Neuronal stem cell (in vitro differentiated cells): ENCODE results near the gene CCDC34.
A peak's percentile ranks its signal among the peaks of the same experiment; 100 is the strongest.

Source experiments
- DNase-seq: peaks from one replicate; pipeline ENCODE4 v3.0.0-alpha.2; 2013; ENCODE audit warnings: low spot score
- H2AFZ ChIP-seq: one replicate; pipeline ENCODE4 v1.6.1; 2013; ENCODE audit warnings: mild to moderate bottlenecking, low read length, inconsistent platforms
- H2AK5ac ChIP-seq: 2 replicates; pipeline ENCODE4 v1.6.1; 2013; ENCODE audit warnings: low read depth, mild to moderate bottlenecking, inconsistent platforms, low read length, moderate library complexity, mixed read lengths
- H2BK120ac ChIP-seq: 2 replicates; pipeline ENCODE4 v1.6.1; 2013; ENCODE audit warnings: low read depth, mild to moderate bottlenecking, inconsistent platforms, low read length, moderate library complexity, mixed read lengths
- H2BK12ac ChIP-seq: one replicate; pipeline ENCODE4 v1.6.1; 2013; ENCODE audit warnings: low read length, inconsistent platforms
- H2BK15ac ChIP-seq: 2 replicates; pipeline ENCODE4 v1.6.1; 2013; ENCODE audit warnings: mild to moderate bottlenecking, low read length, inconsistent platforms, mixed read lengths
- H2BK5ac ChIP-seq: one replicate; pipeline ENCODE4 v1.6.1; 2013; ENCODE audit warnings: inconsistent platforms, mild to moderate bottlenecking, low read length, moderate library complexity
- H3K14ac ChIP-seq: one replicate; pipeline ENCODE4 v1.6.1; 2013; ENCODE audit warnings: low read length, inconsistent platforms
- H3K18ac ChIP-seq: 2 replicates; pipeline ENCODE4 v1.6.1; 2013; ENCODE audit warnings: low read length, inconsistent platforms
- H3K23ac ChIP-seq: 2 replicates; pipeline ENCODE4 v1.6.1; 2013; ENCODE audit warnings: low read depth, mild to moderate bottlenecking, mixed read lengths, low read length, inconsistent platforms; ENCODE audit not compliant: poor library complexity
- H3K27ac ChIP-seq: replicated peaks from 3 replicates; pipeline ENCODE4 v1.5.1; 2013; ENCODE audit warnings: low read length, inconsistent platforms
- H3K27me3 ChIP-seq, 3 experiments: 2 replicates each; pipeline ENCODE4 v1.6.1; 2013; ENCODE audit warnings: low read length in 3 of 3, mild to moderate bottlenecking in 2 of 3, inconsistent platforms in 1 of 3, low read depth in 1 of 3, mixed read lengths in 1 of 3, moderate library complexity in 1 of 3; ENCODE audit not compliant: control insufficient read depth in 3 of 3, insufficient read depth in 3 of 3
- H3K36me3 ChIP-seq, 2 donors: replicated peaks in 1 of 2; 2 replicates each; pipeline ENCODE4 v1.6.1; 2013; ENCODE audit warnings: low read length in 2 of 2; ENCODE audit not compliant: control insufficient read depth in 2 of 2, insufficient read depth in 2 of 2
- H3K4ac ChIP-seq: 2 replicates; pipeline ENCODE4 v1.6.1; 2013; ENCODE audit warnings: inconsistent platforms, mild to moderate bottlenecking, low read length, moderate library complexity
- H3K4me1 ChIP-seq, 2 donors: 1 replicate in 1 of 2; 2 replicates in 1 of 2; pipeline ENCODE4 v1.6.1; 2013; ENCODE audit warnings: low read length in 2 of 2, low read depth in 1 of 2; ENCODE audit not compliant: control insufficient read depth in 2 of 2, insufficient read depth in 1 of 2
- H3K4me2 ChIP-seq: one replicate; pipeline ENCODE4 v1.6.1; 2013; ENCODE audit warnings: mild to moderate bottlenecking, low read length, inconsistent platforms; ENCODE audit not compliant: insufficient read depth, poor library complexity, severe bottlenecking
- H3K4me3 ChIP-seq, 2 donors: 2 replicates each; pipeline ENCODE4 v1.5.1; 2013; ENCODE audit warnings: low read length in 2 of 2, mild to moderate bottlenecking in 2 of 2, inconsistent platforms in 1 of 2, moderate library complexity in 1 of 2
- H3K79me1 ChIP-seq: one replicate; pipeline ENCODE4 v1.6.1; 2013; ENCODE audit warnings: low read depth, mild to moderate bottlenecking, inconsistent platforms, low read length, moderate library complexity
- H3K9ac ChIP-seq: one replicate; pipeline ENCODE4 v1.6.1; 2013; ENCODE audit warnings: mild to moderate bottlenecking, low read depth, low read length, inconsistent platforms; ENCODE audit not compliant: poor library complexity
- H3K9me3 ChIP-seq, 2 donors: replicated peaks in 1 of 2; 2 replicates each; pipeline versions ENCODE3 to v1.6.1; 2013; ENCODE audit warnings: low read length in 2 of 2, mild to moderate bottlenecking in 2 of 2, inconsistent platforms in 1 of 2, low read depth in 1 of 2, mixed read lengths in 1 of 2, moderate library complexity in 1 of 2; ENCODE audit not compliant: control insufficient read depth in 2 of 2, insufficient read depth in 1 of 2
- H4K8ac ChIP-seq: one replicate; pipeline ENCODE4 v1.6.1; 2013; ENCODE audit warnings: low read depth, mild to moderate bottlenecking, inconsistent platforms, low read length, moderate library complexity
- H4K91ac ChIP-seq: one replicate; pipeline ENCODE4 v1.6.1; 2013; ENCODE audit warnings: low read length, low read depth, mild to moderate bottlenecking, inconsistent platforms; ENCODE audit not compliant: poor library complexity
- WGBS, 2 donors: extraction: QIAGEN DNeasy Blood & Tissue Kit; methylation state at CpG; one replicate each; pipeline ENCODE4 v1.1.7; 2013; ENCODE audit warnings: missing lambda C conversion rate in 2 of 2, mixed read lengths in 1 of 2; ENCODE audit not compliant: insufficient read length in 2 of 2, insufficient replicate concordance in 1 of 2; ENCODE audit errors: extremely low coverage in 2 of 2; 5-methylcytosine and 5-hydroxymethylcytosine counted together

Gene CCDC34

DNA sequence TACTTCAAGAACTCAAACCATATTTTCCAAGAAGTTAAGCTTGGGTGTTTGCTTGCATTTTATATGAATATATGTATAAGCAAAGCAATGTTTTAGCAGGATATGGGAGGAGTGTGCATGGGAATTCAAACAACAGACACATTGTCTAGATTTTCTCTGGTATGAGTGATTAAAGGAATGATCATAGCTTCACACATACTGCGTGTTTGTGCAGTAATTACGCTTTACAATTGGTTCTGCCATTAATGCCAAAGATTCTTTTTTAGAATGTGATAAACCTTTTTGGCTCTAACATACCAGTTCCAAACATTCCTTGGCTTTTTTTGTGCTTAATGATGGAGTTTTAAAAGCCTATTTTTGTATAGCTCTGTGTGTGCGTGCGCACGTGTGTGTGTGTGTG is 54.0 kb downstream of the CCDC34 start:
- Histone ChIP-seq H3K27ac (no peak overlapping the region), H4K91ac (no peak overlapping the region)
- no CpG with 5 or more reads among the region's 5 CpGs for WGBS, 2 donors

DNA sequence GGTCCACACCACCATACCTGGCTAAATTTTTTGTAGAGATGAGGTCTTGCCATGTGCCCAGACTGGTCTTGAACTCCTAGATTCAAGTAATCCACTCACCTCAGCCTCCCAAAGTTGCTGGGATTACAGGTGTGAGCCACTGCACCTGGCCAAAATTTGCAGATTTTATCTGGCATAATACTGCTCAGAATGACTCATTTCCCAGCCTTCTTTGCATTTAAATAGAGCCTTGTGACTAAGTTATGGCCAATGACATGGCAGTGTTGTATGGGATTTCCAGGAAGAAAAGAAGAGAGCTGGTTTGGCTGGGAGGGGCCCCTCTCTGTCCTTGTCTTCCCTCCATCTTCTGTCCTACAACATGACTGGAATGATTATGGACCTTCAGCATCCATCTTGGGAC is 55.8 kb downstream of the CCDC34 start:
- Histone ChIP-seq H3K18ac (no peak overlapping the region), H3K9ac (no peak overlapping the region), H2AK5ac (no peak overlapping the region), H3K4me1 (no peaks in the 10 kb centered on the region), H2BK120ac (no peak overlapping the region), H2BK15ac (no peak overlapping the region), H2AFZ (no peak overlapping the region), H3K14ac (no peak overlapping the region), H3K4ac (no peak overlapping the region), H3K27me3 (no peaks in the 10 kb centered on the region), H3K27ac (no peak overlapping the region), H2BK12ac (no peak overlapping the region), H3K4me3 (no peak overlapping the region), H4K91ac (no peak overlapping the region), H4K8ac (no peak overlapping the region), H3K9me3 (peaks cover 7 to 10% of the 10 kb centered on the region in 2 donors), H2BK5ac (no peak overlapping the region), H3K36me3 (no peaks in the 10 kb centered on the region), H3K4me2 (no peak overlapping the region), H3K23ac (no peak overlapping the region), H3K79me1 (peaks cover 2% of the 10 kb centered on the region)
- DNase-seq = no peak

More for the DNA sequence above, 54.0 kb downstream of the CCDC34 start:
- DNase-seq = no peak
- Histone ChIP-seq H3K9ac (no peak overlapping the region), H3K23ac (no peak overlapping the region), H3K9me3 (peaks cover 7 to 10% of the 10 kb centered on the region in 2 donors), H4K8ac (no peak overlapping the region), H2BK12ac (no peak overlapping the region), H3K27me3 (no peaks in the 10 kb centered on the region), H3K4me3 (no peak overlapping the region), H3K4ac (no peak overlapping the region), H3K79me1 (peaks cover 2% of the 10 kb centered on the region), H2AFZ (no peak overlapping the region), H2BK120ac (no peak overlapping the region), H2AK5ac (no peak overlapping the region), H3K4me1 (no peaks in the 10 kb centered on the region), H2BK15ac (no peak overlapping the region), H3K4me2 (no peak overlapping the region), H3K18ac (no peak overlapping the region), H3K36me3 (no peaks in the 10 kb centered on the region), H3K14ac (no peak overlapping the region), H2BK5ac (no peak overlapping the region)

DNA sequence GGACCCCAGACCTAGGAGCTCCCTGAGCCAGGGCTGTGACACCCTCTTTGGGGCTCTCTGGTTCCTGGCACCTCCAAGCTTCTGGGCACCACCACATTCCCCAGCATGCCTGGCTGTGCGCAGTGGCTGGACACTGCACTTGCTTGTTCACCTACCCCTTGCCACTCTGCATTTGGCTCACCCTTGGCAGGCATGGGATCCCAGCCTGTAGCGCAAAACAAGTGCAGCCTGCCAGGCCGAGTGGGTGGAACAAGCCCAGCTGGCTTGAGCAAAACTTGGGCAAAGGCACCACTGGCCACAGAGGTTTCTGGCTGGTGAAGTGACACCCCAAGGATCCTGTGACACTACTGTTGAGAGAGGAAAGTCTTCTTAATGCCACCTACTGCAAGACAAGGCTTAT is 57.3 kb downstream of the CCDC34 start:
- Histone ChIP-seq H3K4me2 (no peak overlapping the region), H2BK5ac (no peak overlapping the region), H3K14ac (no peak overlapping the region), H4K91ac (no peak overlapping the region), H3K9ac (no peak overlapping the region), H2AK5ac (peak overlapping the region; percentile 79), H3K4me1 (no peaks in the 10 kb centered on the region), H3K79me1 (peaks cover 2% of the 10 kb centered on the region), H3K9me3 (peaks cover 7 to 10% of the 10 kb centered on the region in 2 donors), H2BK12ac (no peak overlapping the region), H4K8ac (no peak overlapping the region), H3K27ac (no peak overlapping the region), H3K27me3 (no peaks in the 10 kb centered on the region), H3K4ac (no peak overlapping the region), H3K4me3 (no peak overlapping the region), H3K36me3 (no peaks in the 10 kb centered on the region), H2BK120ac (no peak overlapping the region), H3K23ac (no peak overlapping the region), H2BK15ac (no peak overlapping the region), H2AFZ (no peak overlapping the region), H3K18ac (peak overlapping the region; percentile 48)
- no peak for DNase-seq
- WGBS, 2 donors = no CpG with 5 or more reads among the region's 3 CpGs

DNA sequence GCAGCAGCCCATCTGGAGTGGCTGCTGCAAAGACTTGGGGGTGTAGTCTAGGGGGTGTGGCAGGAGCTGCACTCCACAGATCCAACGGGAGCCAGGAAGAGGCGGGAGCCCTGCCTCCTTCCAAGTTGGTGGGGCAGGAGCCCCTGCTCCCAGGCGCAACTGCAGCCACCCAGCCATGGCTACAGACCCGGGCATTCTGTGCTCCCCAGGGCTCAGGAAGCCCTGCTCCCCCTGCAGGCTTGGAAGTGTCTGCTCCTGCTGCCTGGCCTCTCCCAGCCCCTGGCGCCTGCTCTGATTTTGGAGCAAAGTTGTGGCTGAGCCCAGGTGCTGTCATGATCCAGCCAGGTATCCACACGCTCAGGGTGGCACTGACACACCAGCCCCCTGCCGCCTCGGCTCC is 58.5 kb downstream of the CCDC34 start:
- Histone ChIP-seq H2AK5ac (no peak overlapping the region), H3K79me1 (peaks cover 2% of the 10 kb centered on the region), H3K27ac (no peak overlapping the region), H3K4me3 (no peak overlapping the region), H3K27me3 (no peaks in the 10 kb centered on the region), H3K14ac (peak overlapping the region; percentile 82), H2BK120ac (no peak overlapping the region), H4K91ac (no peak overlapping the region), H2BK12ac (peak overlapping the region; percentile 58), H2BK15ac (peak overlapping the region; percentile 26), H4K8ac (no peak overlapping the region), H3K9me3 (peaks cover 7 to 10% of the 10 kb centered on the region in 2 donors), H2AFZ (no peak overlapping the region), H3K4ac (no peak overlapping the region), H2BK5ac (no peak overlapping the region), H3K36me3 (no peaks in the 10 kb centered on the region), H3K4me2 (no peak overlapping the region), H3K18ac (peak overlapping the region; percentile 3), H3K23ac (no peak overlapping the region), H3K4me1 (no peaks in the 10 kb centered on the region), H3K9ac (no peak overlapping the region)
- no peak for DNase-seq
- no CpG with 5 or more reads among the region's 8 CpGs for WGBS, 2 donors
